Stimulated activated CD8-positive, alpha-beta memory T cell treated with anti-CD3 and anti-CD28 coated beads, Interleukin-12 subunit alpha, Interleukin-12 subunit beta, amount 100 ng/mL, for 4 hours (primary cell): ENCODE results near the gene SNCB.
A peak's percentile ranks its signal among the peaks of the same experiment; 100 is the strongest.

Experiments
- DNase-seq: peaks from one replicate; pipeline ENCODE4 v3.0.0-alpha.2; 2020; ENCODE audit warnings: low read depth

SNCB gene

GRCh38 chr5:176574297-176574591, 56.1 kb downstream of the SNCB start:
- DNase-seq = no peak

GRCh38 chr5:176573564-176574296, 56.6 kb downstream of the SNCB start:
- peak; percentile 58 for DNase-seq
